Panc1 (cell line): ENCODE data around the gene AACS. TPM values are rescaled to one million over a fixed set of nuclear protein-coding genes. Genes with fewer than 3 reads are reported as not detected.

Experiments
- ATAC-seq: fragments of 200-7000 bp; cut with Tn5 transposase; 2 replicates; pipeline ENCODE4 v1.9.1; 2020; ENCODE audit warnings: mild to moderate bottlenecking, moderate library complexity
- BruUV-seq: library from RNA; stranded (reverse); fragments of 400-500 nt; replicated peaks from 2 replicates; lab custom pipeline; 2021; lab: Mats Ljungman, UMichigan
- CTCF ChIA-PET: fragments of 300-600 bp; sonication (Branson Sonifier 250); formaldehyde crosslinking; loops from one replicate; lab custom pipeline; 2022; ENCODE audit warnings: antibody characterized with exemption; lab: Charles Lee
- POLR2A ChIA-PET: fragments of 300-600 bp; sonication (Branson Sonifier 250); formaldehyde crosslinking; loops from one replicate; lab custom pipeline; 2022; ENCODE audit warnings: antibody characterized with exemption; lab: Charles Lee
- DNase-seq: peaks from one replicate; pipeline ENCODE4 v3.0.0-alpha.2; 2010; ENCODE audit warnings: low read depth, low spot score
- H3K27ac ChIP-seq: 2 replicates; pipeline ENCODE4 v1.5.1; 2011; ENCODE audit warnings: mild to moderate bottlenecking, low read length, inconsistent platforms
- H3K27me3 ChIP-seq: fragments of 200-500 bp; sonication (Bioruptor generic); 2 replicates; pipeline ENCODE4 v1.6.0; 2014; ENCODE audit warnings: low read length, inconsistent platforms; ENCODE audit not compliant: control insufficient read depth, insufficient read depth
- H3K36me3 ChIP-seq: fragments of 200-500 bp; sonication (Bioruptor generic); 2 replicates; pipeline ENCODE4 v1.5.1; 2014; ENCODE audit warnings: inconsistent platforms, mild to moderate bottlenecking, low read length, moderate library complexity; ENCODE audit not compliant: control insufficient read depth, insufficient read depth
- H3K4me1 ChIP-seq: 2 replicates; pipeline ENCODE4 v1.5.1; 2011; ENCODE audit warnings: inconsistent platforms, mild to moderate bottlenecking, low read length, moderate library complexity; ENCODE audit not compliant: control insufficient read depth, insufficient read depth
- H3K4me3 ChIP-seq, 2 experiments: 2 replicates each; pipeline ENCODE4 v1.5.1; 2011 to 2012; ENCODE audit warnings: low read depth in 2 of 2, low read length in 2 of 2, mild to moderate bottlenecking in 2 of 2, inconsistent platforms in 1 of 2, moderate library complexity in 1 of 2
- H3K9me3 ChIP-seq: fragments of 200-500 bp; sonication (Bioruptor generic); 2 replicates; pipeline ENCODE4 v1.5.1; 2014; ENCODE audit warnings: low read depth, mild to moderate bottlenecking, inconsistent platforms, low read length, moderate library complexity; ENCODE audit not compliant: control insufficient read depth, insufficient read depth
- CTCF ChIP-seq: fragments of 450-650 bp; IDR thresholded peaks from 2 replicates; pipeline ENCODE4 v1.5.1; 2017; ENCODE audit warnings: mild to moderate bottlenecking
- POLR2AphosphoS5 ChIP-seq: IDR thresholded peaks from 2 replicates; pipeline ENCODE4 v1.6.1; 2012; ENCODE audit warnings: mild to moderate bottlenecking, low read depth, low read length, moderate library complexity
- REST ChIP-seq, 2 experiments: IDR thresholded peaks; 2 replicates each; pipeline ENCODE4 v1.6.1; 2011 to 2012; ENCODE audit warnings: low read depth in 2 of 2, control low read depth in 1 of 2, low read length in 1 of 2, mild to moderate bottlenecking in 1 of 2, moderate library complexity in 1 of 2; ENCODE audit not compliant: insufficient read depth in 1 of 2
- SIN3A ChIP-seq: IDR thresholded peaks from 2 replicates; pipeline ENCODE4 v1.6.1; 2012; ENCODE audit warnings: low read depth, mild to moderate bottlenecking, low read length, moderate library complexity, borderline replicate concordance; ENCODE audit not compliant: insufficient read depth
- TCF7L2 ChIP-seq: IDR thresholded peaks from 2 replicates; pipeline ENCODE4 v1.6.1; 2011; ENCODE audit warnings: mild to moderate bottlenecking, low read depth, low read length, inconsistent platforms
- in situ Hi-C: cut with HindIII; loops from 2 replicates; pipeline ENCODE4 v1.10.0; 2016; ENCODE audit warnings: low sequenced_read_pairs, low pct_unique_long_range_greater_than_20kb
- intact Hi-C: fragments of 100-400 bp; cut with micrococcal nuclease; formaldehyde crosslinking; loops from one replicate; pipeline ENCODE4 v1.10.0; 2022; ENCODE audit not compliant: unreplicated experiment
- total RNA-seq: library from RNA; stranded (reverse); gene quantifications from one replicate; pipeline ENCODE4 v1.2.1, GENCODE V29; 2021; ENCODE audit not compliant: unreplicated experiment

AACS gene
- total RNA-seq, 1 experiment from 2014 or later: 34.7 TPM

DNA sequence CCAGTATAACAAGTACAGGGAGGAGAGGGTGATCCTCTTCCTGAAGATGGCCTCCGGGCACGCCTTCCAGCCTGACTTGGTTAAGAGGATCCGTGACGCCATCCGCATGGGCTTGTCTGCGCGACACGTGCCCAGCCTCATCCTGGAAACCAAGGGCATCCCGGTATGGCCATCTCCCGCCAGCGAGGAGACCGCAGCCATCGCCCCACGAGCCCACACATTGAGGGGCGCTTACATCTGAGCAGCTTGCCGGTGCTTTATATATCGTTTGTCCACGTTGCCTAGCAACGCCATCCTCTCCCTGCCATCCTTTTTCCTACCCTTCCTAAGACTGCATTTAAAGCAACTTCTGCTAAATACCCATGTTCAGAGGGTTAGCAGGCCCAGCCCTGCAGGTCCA is 71.5 kb downstream of the AACS start:
- BruUV-seq: no TSS peak
- no peaks in the 10 kb centered on the region for H3K9me3 ChIP-seq
- ATAC-seq (no peak), DNase-seq (no peak)
- ChIA-PET CTCF (no interaction called here), POLR2A (no interaction called here)
- H3K4me1 ChIP-seq: peaks cover 5% of the 10 kb centered on the region; the same call in 1 of the 2 replicates
- H3K4me3 ChIP-seq: no peak overlapping the region
- H3K27ac ChIP-seq: no peak overlapping the region
- TF ChIP-seq SIN3A (no peak), POLR2AphosphoS5 (no peak), TCF7L2 (no peak), REST (IDR thresholded peaks at IDR 0.05; ENCODE audit: insufficient read depth in 1 of 2, low read depth in 2 of 2, low read length in 1 of 2) (no peak), CTCF (no peak)
- H3K27me3 ChIP-seq: no peaks in the 10 kb centered on the region
- in situ Hi-C loops: no loop called here
- H3K36me3 ChIP-seq: no peaks in the 10 kb centered on the region
- intact Hi-C loops: no loop called here

- ATAC-seq: no peak
- DNase-seq: no peak
- ChIA-PET CTCF (no interaction called here), POLR2A (no interaction called here)
- intact Hi-C loops: no loop called here
- no peak overlapping the region for H3K4me3 ChIP-seq
- no peak overlapping the region for H3K27ac ChIP-seq
- peaks cover 5% of the 10 kb centered on the region; the same call in 1 of the 2 replicates for H3K4me1 ChIP-seq
- in situ Hi-C loops: no loop called here
- H3K9me3 ChIP-seq: no peaks in the 10 kb centered on the region
- H3K36me3 ChIP-seq: no peaks in the 10 kb centered on the region
- no peak for TF ChIP-seq SIN3A
- no peak for TF ChIP-seq CTCF
- no peak for TF ChIP-seq REST (IDR thresholded peaks at IDR 0.05; ENCODE audit: insufficient read depth in 1 of 2, low read depth in 2 of 2, low read length in 1 of 2)
- TF ChIP-seq POLR2AphosphoS5: no peak
- TF ChIP-seq TCF7L2: no peak
- no peaks in the 10 kb centered on the region for H3K27me3 ChIP-seq
- BruUV-seq: no TSS peak
Observed at GRCh38 chr12:125137766-125138344, 72.6 kb downstream of the AACS start.
